ENCODE measurements around the gene EXOG.

The EXOG gene

DNA sequence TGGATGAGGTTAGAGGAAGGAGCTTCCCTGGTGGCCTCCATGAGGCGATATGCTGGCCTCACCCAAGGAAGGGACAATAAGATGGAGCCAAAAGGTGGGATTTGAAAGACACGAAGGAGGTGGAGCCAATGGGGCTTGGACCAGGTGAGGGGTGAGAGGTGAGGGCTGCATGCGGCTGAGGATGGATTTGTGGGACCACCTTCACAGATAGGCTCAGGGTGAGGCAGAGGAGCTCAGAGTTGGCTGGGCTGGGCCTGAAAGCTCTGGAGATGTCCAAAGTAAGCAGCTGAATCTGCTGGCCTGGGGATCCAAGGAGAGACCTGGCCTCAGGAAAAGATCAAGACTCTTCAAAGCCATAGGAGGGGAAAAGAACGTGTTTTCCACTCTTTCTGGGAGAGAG lies 49.8 kb downstream of the EXOG start:
- H2AFZ ChIP-seq (ENCODE audit: low read depth, low read length), result no peak overlapping the region
- H4K20me1 ChIP-seq (ENCODE audit: insufficient read depth, low read length), result no peaks in the 10 kb centered on the region
- H3K79me2 ChIP-seq (ENCODE audit: low read length), result no peaks in the 10 kb centered on the region
- H3K9me3 ChIP-seq (ENCODE audit: insufficient read depth, low read length), result no peaks in the 10 kb centered on the region
- H3K27me3 ChIP-seq (ENCODE audit: low read depth, low read length), result peaks cover 3% of the 10 kb centered on the region; the same call in 1 of the 2 replicates
- H3K4me1 ChIP-seq (ENCODE audit: low read length), result no peaks in the 10 kb centered on the region
- no peaks in the 10 kb centered on the region for H3K36me3 ChIP-seq (replicated peaks; ENCODE audit: low read depth, low read length)
- no peak overlapping the region for H3K9ac ChIP-seq (ENCODE audit: low read length)
- no peak overlapping the region for H3K4me2 ChIP-seq (ENCODE audit: low read length)
- no peak overlapping the region for H3K27ac ChIP-seq (ENCODE audit: low read length)
- TF ChIP-seq EZH2phosphoT487 (IDR thresholded peaks at IDR 0.05; ENCODE audit: low read depth), result no peak
- TF ChIP-seq, protein P1, sequence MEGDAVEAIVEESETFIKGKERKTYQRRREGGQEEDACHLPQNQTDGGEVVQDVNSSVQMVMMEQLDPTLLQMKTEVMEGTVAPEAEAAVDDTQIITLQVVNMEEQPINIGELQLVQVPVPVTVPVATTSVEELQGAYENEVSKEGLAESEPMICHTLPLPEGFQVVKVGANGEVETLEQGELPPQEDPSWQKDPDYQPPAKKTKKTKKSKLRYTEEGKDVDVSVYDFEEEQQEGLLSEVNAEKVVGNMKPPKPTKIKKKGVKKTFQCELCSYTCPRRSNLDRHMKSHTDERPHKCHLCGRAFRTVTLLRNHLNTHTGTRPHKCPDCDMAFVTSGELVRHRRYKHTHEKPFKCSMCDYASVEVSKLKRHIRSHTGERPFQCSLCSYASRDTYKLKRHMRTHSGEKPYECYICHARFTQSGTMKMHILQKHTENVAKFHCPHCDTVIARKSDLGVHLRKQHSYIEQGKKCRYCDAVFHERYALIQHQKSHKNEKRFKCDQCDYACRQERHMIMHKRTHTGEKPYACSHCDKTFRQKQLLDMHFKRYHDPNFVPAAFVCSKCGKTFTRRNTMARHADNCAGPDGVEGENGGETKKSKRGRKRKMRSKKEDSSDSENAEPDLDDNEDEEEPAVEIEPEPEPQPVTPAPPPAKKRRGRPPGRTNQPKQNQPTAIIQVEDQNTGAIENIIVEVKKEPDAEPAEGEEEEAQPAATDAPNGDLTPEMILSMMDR (IDR thresholded peaks at IDR 0.05; ENCODE audit: low read depth, low read length), result no peak
- no peak overlapping the region for H3K4me3 ChIP-seq (ENCODE audit: low read length)

DNA sequence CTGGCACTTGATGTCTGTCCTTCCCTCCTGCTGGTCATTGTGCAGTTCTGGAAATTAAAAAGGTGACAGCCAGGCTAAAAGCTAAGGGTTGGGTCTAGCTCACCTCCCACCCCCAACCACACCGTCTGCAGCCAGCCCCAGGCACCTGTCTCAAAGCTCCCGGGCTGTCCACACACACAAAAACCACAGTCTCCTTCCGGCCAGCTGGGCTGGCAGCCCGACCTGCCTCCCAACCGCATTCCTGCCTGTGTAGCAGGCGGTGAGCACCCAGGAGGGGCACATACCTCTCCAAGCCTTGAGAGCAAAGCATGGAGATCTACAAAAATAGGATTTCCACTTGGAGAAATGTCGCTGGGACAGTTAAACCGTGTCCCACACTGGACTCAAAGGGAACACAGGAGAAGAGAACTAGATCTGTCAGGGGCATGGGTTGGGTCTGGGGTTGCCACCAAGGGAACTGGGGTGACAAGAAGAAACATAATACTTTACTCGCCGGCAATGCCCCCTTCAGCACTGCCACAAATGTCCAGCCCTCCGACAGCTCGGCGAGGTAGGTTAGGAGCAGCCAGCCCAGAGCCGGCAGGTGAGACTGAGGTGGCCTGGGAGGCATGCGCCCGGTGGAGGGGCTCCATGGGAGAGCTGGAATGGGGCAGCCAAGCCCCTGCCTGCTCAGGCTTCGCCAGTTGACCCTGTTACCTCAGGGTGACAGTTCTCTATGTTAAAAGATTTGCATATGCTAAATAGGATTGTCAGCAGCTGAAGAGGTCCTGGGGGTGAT lies 52.2 kb downstream of the EXOG start:
- H3K9me3 ChIP-seq (ENCODE audit: insufficient read depth, low read length), result no peaks in the 10 kb centered on the region
- no peaks in the 10 kb centered on the region for H4K20me1 ChIP-seq (ENCODE audit: insufficient read depth, low read length)
- no peak overlapping the region for H3K27ac ChIP-seq (ENCODE audit: low read length)
- H3K36me3 ChIP-seq (replicated peaks; ENCODE audit: low read depth, low read length), result no peaks in the 10 kb centered on the region
- no peak overlapping the region for H3K9ac ChIP-seq (ENCODE audit: low read length)
- H3K4me2 ChIP-seq (ENCODE audit: low read length), result no peak overlapping the region
- H3K4me1 ChIP-seq (ENCODE audit: low read length), result no peaks in the 10 kb centered on the region
- H3K27me3 ChIP-seq (ENCODE audit: low read depth, low read length), result peaks cover 12% of the 10 kb centered on the region
- no peak for TF ChIP-seq EZH2phosphoT487 (IDR thresholded peaks at IDR 0.05; ENCODE audit: low read depth)
- TF ChIP-seq, protein P1 (IDR thresholded peaks at IDR 0.05; ENCODE audit: low read depth, low read length), result no peak
- H3K4me3 ChIP-seq (ENCODE audit: low read length), result no peak overlapping the region
- no peak overlapping the region for H2AFZ ChIP-seq (ENCODE audit: low read depth, low read length)
- H3K79me2 ChIP-seq (ENCODE audit: low read length), result no peaks in the 10 kb centered on the region

GRCh38 chr3:38549082-38549481 lies 52.9 kb downstream of the EXOG start:
- H3K27ac ChIP-seq (ENCODE audit: low read length), result no peak overlapping the region
- no peaks in the 10 kb centered on the region for H3K9me3 ChIP-seq (ENCODE audit: insufficient read depth, low read length)
- H3K4me1 ChIP-seq (ENCODE audit: low read length), result no peaks in the 10 kb centered on the region
- no peak overlapping the region for H3K4me3 ChIP-seq (ENCODE audit: low read length)
- no peak overlapping the region for H3K9ac ChIP-seq (ENCODE audit: low read length)
- H2AFZ ChIP-seq (ENCODE audit: low read depth, low read length), result no peak overlapping the region
- no peaks in the 10 kb centered on the region for H3K79me2 ChIP-seq (ENCODE audit: low read length)
- H4K20me1 ChIP-seq (ENCODE audit: insufficient read depth, low read length), result no peaks in the 10 kb centered on the region
- peaks cover 17% of the 10 kb centered on the region for H3K27me3 ChIP-seq (ENCODE audit: low read depth, low read length)
- no peak overlapping the region for H3K4me2 ChIP-seq (ENCODE audit: low read length)
- TF ChIP-seq, protein P1 (IDR thresholded peaks at IDR 0.05; ENCODE audit: low read depth, low read length), result no peak
- no peak for TF ChIP-seq EZH2phosphoT487 (IDR thresholded peaks at IDR 0.05; ENCODE audit: low read depth)
- no peaks in the 10 kb centered on the region for H3K36me3 ChIP-seq (replicated peaks; ENCODE audit: low read depth, low read length)

DNA sequence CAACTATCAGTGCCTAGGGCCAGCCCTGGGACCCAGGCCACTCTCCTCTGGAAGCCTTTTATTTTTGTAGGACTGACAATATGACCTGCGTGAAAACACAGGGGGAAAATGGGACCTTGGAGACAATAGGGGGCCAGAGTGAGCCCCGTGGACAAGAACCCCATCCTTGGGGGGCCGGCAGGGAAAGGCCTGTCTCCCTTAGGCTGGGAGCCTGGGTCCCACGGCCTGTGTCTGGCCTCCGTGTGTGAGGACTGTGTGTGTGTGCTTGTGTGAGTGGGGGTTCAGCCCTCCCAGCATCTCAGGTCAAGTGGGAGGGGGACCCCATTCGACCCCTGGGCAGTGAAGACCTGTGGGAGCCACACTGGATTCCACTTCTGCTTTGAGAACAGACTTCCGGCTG lies 53.3 kb downstream of the EXOG start:
- H3K36me3 ChIP-seq (replicated peaks; ENCODE audit: low read depth, low read length), result no peaks in the 10 kb centered on the region
- H3K79me2 ChIP-seq (ENCODE audit: low read length), result no peaks in the 10 kb centered on the region
- peaks cover 17% of the 10 kb centered on the region for H3K27me3 ChIP-seq (ENCODE audit: low read depth, low read length)
- no peak overlapping the region for H3K9ac ChIP-seq (ENCODE audit: low read length)
- no peaks in the 10 kb centered on the region for H3K9me3 ChIP-seq (ENCODE audit: insufficient read depth, low read length)
- TF ChIP-seq, protein P1 (IDR thresholded peaks at IDR 0.05; ENCODE audit: low read depth, low read length), result no peak
- no peak for TF ChIP-seq EZH2phosphoT487 (IDR thresholded peaks at IDR 0.05; ENCODE audit: low read depth)
- H4K20me1 ChIP-seq (ENCODE audit: insufficient read depth, low read length), result no peaks in the 10 kb centered on the region
- no peak overlapping the region for H2AFZ ChIP-seq (ENCODE audit: low read depth, low read length)
- H3K4me2 ChIP-seq (ENCODE audit: low read length), result no peak overlapping the region
- H3K27ac ChIP-seq (ENCODE audit: low read length), result no peak overlapping the region
- H3K4me1 ChIP-seq (ENCODE audit: low read length), result no peaks in the 10 kb centered on the region
- no peak overlapping the region for H3K4me3 ChIP-seq (ENCODE audit: low read length)
